ENCODE data around the gene ANKRD9. TPM values are rescaled to one million over a fixed set of nuclear protein-coding genes. Genes with fewer than 3 reads are reported as not detected.

ANKRD9 gene
- total RNA-seq, 8 experiments from 2014 or later = 1.7 to 12.7 (median 7.6) TPM

DNA sequence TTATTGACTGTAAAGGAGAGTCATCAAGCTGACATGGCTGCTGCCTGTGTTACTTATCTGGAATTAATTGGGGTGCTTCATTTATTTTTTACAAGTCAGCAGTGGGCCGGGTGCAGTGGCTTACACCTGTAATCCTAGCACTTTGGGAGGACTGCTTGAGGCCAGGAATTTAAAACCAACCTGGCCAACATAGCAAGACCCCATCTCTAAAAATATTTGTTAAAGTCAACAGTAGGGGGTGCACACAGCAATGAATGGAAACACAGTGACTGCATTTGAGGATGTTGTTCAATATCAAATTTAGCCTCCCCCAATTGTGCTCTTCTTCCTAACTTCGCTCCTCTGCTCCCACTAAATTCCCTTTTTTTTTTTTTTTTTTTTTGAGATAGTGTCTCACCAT is 52.1 kb downstream of the ANKRD9 start:
- H3K4me3 ChIP-seq = no peak overlapping the region
- H3K4me1 ChIP-seq (replicated peaks in 1 of 2) = peaks cover 7 to 13% of the 10 kb centered on the region in 2 donors
- in situ Hi-C loops (cut with MboI; ENCODE audit: low pct_unique_long_range_greater_than_20kb in 2 of 9, low sequenced_read_pairs in 9 of 9, unreplicated experiment in 9 of 9) = no loop called here
- H3K27ac ChIP-seq = no peak overlapping the region
- 50 to 100% (median 100%) methylated on average over 1 to 2 of the region's 2 CpGs; no CpG with 5 or more reads in 1 of the 10 experiments for WGBS, 10 experiments
- no peak for ATAC-seq (replicated peaks in 6 of 8)

DNA sequence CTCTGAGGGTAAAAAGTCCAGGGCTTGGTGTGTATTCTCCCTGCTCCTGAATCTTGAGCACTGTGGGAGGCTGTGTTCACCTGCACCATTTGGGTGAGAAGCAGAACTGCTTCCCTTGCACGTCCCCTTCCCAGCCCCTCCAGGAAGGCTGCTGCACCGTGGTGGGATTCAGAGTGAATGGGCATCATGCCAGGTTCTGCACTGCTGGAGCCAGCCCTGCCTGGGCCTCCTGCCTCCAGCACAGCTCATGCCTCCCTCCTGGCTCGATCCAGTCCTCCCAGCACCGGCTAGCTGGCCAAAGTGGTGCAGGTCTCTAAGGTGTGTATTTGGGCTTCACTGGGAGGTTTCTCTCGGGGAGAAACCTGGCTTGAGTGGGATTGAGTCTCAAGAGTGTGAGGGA is 54.9 kb downstream of the ANKRD9 start:
- ATAC-seq (replicated peaks in 6 of 8) = no peak
- H3K4me3 ChIP-seq = no peak overlapping the region
- in situ Hi-C loops (cut with MboI; ENCODE audit: low pct_unique_long_range_greater_than_20kb in 2 of 9, low sequenced_read_pairs in 9 of 9, unreplicated experiment in 9 of 9) = no loop called here
- H3K4me1 ChIP-seq (replicated peaks in 1 of 2) = no peaks in the 10 kb centered on the region
- no peak overlapping the region for H3K27ac ChIP-seq
- WGBS, 10 experiments = 30 to 100% (median 70%) methylated on average over 1 to 2 of the region's 5 CpGs; no CpG with 5 or more reads in 6 of the 10 experiments

DNA sequence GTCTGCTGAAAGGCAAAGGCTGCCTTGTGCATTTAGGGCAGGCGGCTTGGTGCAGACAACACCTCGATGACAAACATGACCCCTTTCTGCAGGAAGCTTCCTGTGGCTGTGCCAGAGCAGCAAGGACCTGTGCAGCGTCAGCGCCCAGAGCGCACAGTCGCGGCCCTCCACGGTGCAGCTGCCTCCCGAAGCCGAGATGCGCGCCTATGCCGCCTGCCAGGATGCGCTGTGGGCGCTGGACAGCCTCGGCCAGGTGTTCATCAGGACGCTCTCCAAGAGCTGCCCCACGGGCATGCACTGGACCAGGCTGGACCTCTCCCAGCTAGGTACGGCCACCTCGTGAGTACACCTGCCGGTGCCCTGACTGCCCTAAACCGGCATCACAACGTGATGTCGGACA is 57.3 kb downstream of the ANKRD9 start:
- H3K4me3 ChIP-seq = no peak overlapping the region
- no peak overlapping the region for H3K27ac ChIP-seq
- no peak for ATAC-seq (replicated peaks in 6 of 8)
- H3K4me1 ChIP-seq (replicated peaks in 1 of 2) = no peaks in the 10 kb centered on the region
- 89 to 100% (median 97%) methylated on average over 1 to 13 of the region's 24 CpGs; no CpG with 5 or more reads in 3 of the 10 experiments for WGBS, 10 experiments
- in situ Hi-C loops (cut with MboI; ENCODE audit: low pct_unique_long_range_greater_than_20kb in 2 of 9, low sequenced_read_pairs in 9 of 9, unreplicated experiment in 9 of 9) = no loop called here

Other genes with a start within 250 kb of the ANKRD9 start
- gene MOK, start 204.6 kb downstream of the ANKRD9 start, total RNA-seq = 10 to 100 TPM in 7 of 8 experiments, 1 to 10 TPM in 1; 6.0 to 63.6 (median 24.2) TPM
- 10 to 100 TPM in 5 of 8 experiments, 1 to 10 TPM in 3; 7.8 to 16.7 (median 10.2) TPM for gene ZNF839, start 190.0 kb downstream of the ANKRD9 start, total RNA-seq
- gene CINP, start 146.9 kb downstream of the ANKRD9 start, total RNA-seq = 10 to 100 TPM; 20.2 to 58.3 (median 35.4) TPM
- 10 to 100 TPM in 4 of 8 experiments, 1 to 10 TPM in 4; 6.5 to 14.2 (median 9.3) TPM for gene TECPR2, start 146.8 kb downstream of the ANKRD9 start, total RNA-seq
- 10 to 100 TPM in 5 of 8 experiments, 1 to 10 TPM in 3; 8.2 to 66.2 (median 11.0) TPM for gene RCOR1, start 82.9 kb upstream of the ANKRD9 start, total RNA-seq

Measured in motor neuron (in vitro differentiated cells).